Gastrocnemius medialis (tissue), 4 donors: ENCODE data around the gene TM9SF2. TPM values are rescaled to one million over a fixed set of nuclear protein-coding genes. Genes with fewer than 3 reads are reported as not detected.

ENCODE experiments used
- ATAC-seq, 2 donors: fragments of 150-250 bp; one replicate each; pipeline ENCODE4 v1.9.1; 2016
- DNase-seq, 2 donors: peaks; one replicate each; pipeline ENCODE4 v3.0.0-alpha.2; 2019
- H3K27ac ChIP-seq, 4 donors: fragments of 200-600 bp; sonication (generic); 1 replicate in 1 of 4; 2 replicates in 3 of 4; pipeline ENCODE4 v1.5.1; 2016 to 2018; ENCODE audit warnings: mild to moderate bottlenecking in 2 of 4, moderate library complexity in 1 of 4
- H3K27me3 ChIP-seq, 3 donors: fragments of 200-600 bp; sonication (generic) in 2 of 3; 1 replicate in 1 of 3; 2 replicates in 2 of 3; pipeline versions ENCODE4 v1.5.1 to v1.6.0; 2016 to 2019; ENCODE audit warnings: mild to moderate bottlenecking in 1 of 3, moderate library complexity in 1 of 3
- H3K36me3 ChIP-seq, 2 donors: fragments of 200-600 bp; sonication (generic) in 1 of 2; one replicate each; pipeline ENCODE4 v1.5.1; 2017 to 2018
- H3K4me1 ChIP-seq, 2 donors: fragments of 200-600 bp; sonication (generic) in 1 of 2; one replicate each; pipeline ENCODE4 v1.5.1; 2016 to 2017; ENCODE audit warnings: mild to moderate bottlenecking in 2 of 2
- H3K4me3 ChIP-seq, 4 donors: fragments of 200-600 bp; sonication (generic) in 3 of 4; 1 replicate in 1 of 4; 2 replicates in 3 of 4; pipeline ENCODE4 v1.5.1; 2016 to 2019; ENCODE audit warnings: mild to moderate bottlenecking in 2 of 4
- H3K9me3 ChIP-seq, 3 donors: fragments of 200-600 bp; sonication (generic) in 2 of 3; 1 replicate in 1 of 3; 2 replicates in 2 of 3; pipeline ENCODE4 v1.5.1; 2016 to 2019
- CTCF ChIP-seq, 5 experiments: fragments of 450-650 bp in 3 of 5; fragments of 200-600 bp in 2 of 5; sonication (generic) in 2 of 5; IDR thresholded peaks in 4 of 5; conservative IDR thresholded peaks in 1 of 5; 1 replicate in 4 of 5; 2 replicates in 1 of 5; pipeline ENCODE4 v1.5.1; 2016 to 2019; ENCODE audit warnings: antibody characterized with exemption in 5 of 5, mild to moderate bottlenecking in 3 of 5, moderate library complexity in 3 of 5
- POLR2A ChIP-seq, 2 donors: fragments of 450-650 bp; IDR thresholded peaks; one replicate each; pipeline ENCODE4 v1.6.1; 2017; ENCODE audit warnings: antibody characterized with exemption in 2 of 2, mild to moderate bottlenecking in 2 of 2, moderate library complexity in 2 of 2
- in situ Hi-C, 4 donors: fragments of 200-750 bp; cut with MboI; loops; one replicate each; pipeline versions ENCODE4 v1.15.0 to v1.8.0; 2017; ENCODE audit warnings: low sequenced_read_pairs in 4 of 4
- intact Hi-C: fragments of 100-400 bp; cut with DNase I; formaldehyde crosslinking; loops from one replicate; pipeline ENCODE4 v1.15.1; 2023; ENCODE audit warnings: low total_unique reads
- total RNA-seq, 4 donors: library from RNA; depleted of rRNA; stranded (reverse); fragments of >200 nt; gene quantifications; one replicate each; pipeline versions ENCODE4 v1.1.0 to v1.2.3, GENCODE V29; 2016

TM9SF2 gene
- total RNA-seq, 4 donors from 2014 or later: 47.3 to 69.9 (median 55.7) TPM

GRCh38 chr13:99498171-99499161 is 2.8 kb upstream of the TM9SF2 start:
- Histone ChIP-seq H3K4me3 (peak overlapping the region; percentile 58 to 77 (median 70)), H3K4me1 (peaks cover 45 to 51% of the 10 kb centered on the region in 2 donors), H3K27ac (peak overlapping the region; percentile 80 to 92 (median 88)), H3K27me3 (no peaks in the 10 kb centered on the region), H3K9me3 (no peaks in the 10 kb centered on the region), H3K36me3 (no peaks in the 10 kb centered on the region)
- peak; percentile 78 to 81 for ATAC-seq
- intact Hi-C loops: loop anchor here (1.0 to 10.0 kb wide), 5 partner anchors 56 to 924 kb away; partner anchors contain the start of genes CLYBL, STK24 and UBAC2
- peak; percentile 94 to 99 for DNase-seq
- in situ Hi-C loops: no loop called here
- TF ChIP-seq CTCF (IDR thresholded peaks at IDR 0.05 in 4 of 5, conservative IDR thresholded peaks at IDR 0.05 in 1 of 5) (no peak), POLR2A (IDR thresholded peaks at IDR 0.05) (peak; percentile 9 to 23)

DNA sequence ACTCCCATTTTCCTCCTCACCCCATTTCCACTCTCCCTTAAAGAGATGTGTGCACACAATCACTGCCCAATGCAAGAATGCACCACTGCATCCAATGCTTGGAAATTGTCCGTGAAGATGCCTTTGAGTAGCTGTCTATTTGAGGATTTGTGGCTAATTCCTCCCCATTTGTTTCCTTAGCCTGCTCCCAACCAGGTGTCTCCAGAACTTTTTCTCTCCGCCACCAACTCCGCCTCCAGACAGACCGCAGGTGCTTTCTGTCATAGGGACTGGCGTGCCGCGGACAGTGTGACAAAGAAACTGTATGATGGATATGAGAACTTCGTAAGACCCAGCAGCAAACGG is 461 bp upstream of the TM9SF2 start:
- TF ChIP-seq CTCF (IDR thresholded peaks at IDR 0.05 in 4 of 5, conservative IDR thresholded peaks at IDR 0.05 in 1 of 5) (no peak), POLR2A (IDR thresholded peaks at IDR 0.05) (no peak)
- Histone ChIP-seq H3K36me3 (no peaks in the 10 kb centered on the region), H3K27ac (peak overlapping the region; percentile 90 to 94 (median 92)), H3K27me3 (no peaks in the 10 kb centered on the region), H3K9me3 (no peaks in the 10 kb centered on the region), H3K4me1 (peaks cover 62 to 63% of the 10 kb centered on the region in 2 donors), H3K4me3 (peak overlapping the region; percentile 74 to 99 (median 84))
- DNase-seq (no peak), ATAC-seq (peak; percentile 10 to 13)
- intact Hi-C loops: loop anchor here (10.0 kb wide), 1 partner anchor 584 kb away; the partner anchor contains the start of gene PCCA
- in situ Hi-C loops: loop anchor here in 1 of 4 donors (10.0 kb wide), 1 partner anchor 66 kb away; no protein-coding TSS in a partner anchor

GRCh38 chr13:99501848-99502301 is 603 bp downstream of the TM9SF2 start:
- H3K4me1 ChIP-seq: peaks cover 63 to 69% of the 10 kb centered on the region in 2 donors

More at GRCh38 chr13:99501848-99502301, 603 bp downstream of the TM9SF2 start:
- DNase-seq (peak in 1 of 2 donors; percentile 25), ATAC-seq (no peak)
- TF ChIP-seq POLR2A (IDR thresholded peaks at IDR 0.05) (no peak), CTCF (IDR thresholded peaks at IDR 0.05 in 4 of 5, conservative IDR thresholded peaks at IDR 0.05 in 1 of 5) (no peak)
- Histone ChIP-seq H3K36me3 (no peaks in the 10 kb centered on the region), H3K27me3 (no peaks in the 10 kb centered on the region), H3K27ac (peak overlapping the region; percentile 90 to 94 (median 92)), H3K9me3 (no peaks in the 10 kb centered on the region), H3K4me3 (peak overlapping the region; percentile 74 to 99 (median 84))
- in situ Hi-C loops (loop anchor here in 1 of 4 donors (10.0 kb wide), 1 partner anchor 67 kb away; no protein-coding TSS in a partner anchor), intact Hi-C loops (loop anchor here (1.0 to 10.0 kb wide), 2 partner anchors 64 to 583 kb away; partner anchors contain the start of gene PCCA)
